HG03196 (cell line): Measurements from ENCODE around the gene PCDH17.

Source experiments
- ATAC-seq: cut with Tn5 transposase; IDR thresholded peaks from one replicate; pipeline ENCODE4 v1.9.1; 2021; ENCODE audit not compliant: unreplicated experiment

The PCDH17 gene, protein sequence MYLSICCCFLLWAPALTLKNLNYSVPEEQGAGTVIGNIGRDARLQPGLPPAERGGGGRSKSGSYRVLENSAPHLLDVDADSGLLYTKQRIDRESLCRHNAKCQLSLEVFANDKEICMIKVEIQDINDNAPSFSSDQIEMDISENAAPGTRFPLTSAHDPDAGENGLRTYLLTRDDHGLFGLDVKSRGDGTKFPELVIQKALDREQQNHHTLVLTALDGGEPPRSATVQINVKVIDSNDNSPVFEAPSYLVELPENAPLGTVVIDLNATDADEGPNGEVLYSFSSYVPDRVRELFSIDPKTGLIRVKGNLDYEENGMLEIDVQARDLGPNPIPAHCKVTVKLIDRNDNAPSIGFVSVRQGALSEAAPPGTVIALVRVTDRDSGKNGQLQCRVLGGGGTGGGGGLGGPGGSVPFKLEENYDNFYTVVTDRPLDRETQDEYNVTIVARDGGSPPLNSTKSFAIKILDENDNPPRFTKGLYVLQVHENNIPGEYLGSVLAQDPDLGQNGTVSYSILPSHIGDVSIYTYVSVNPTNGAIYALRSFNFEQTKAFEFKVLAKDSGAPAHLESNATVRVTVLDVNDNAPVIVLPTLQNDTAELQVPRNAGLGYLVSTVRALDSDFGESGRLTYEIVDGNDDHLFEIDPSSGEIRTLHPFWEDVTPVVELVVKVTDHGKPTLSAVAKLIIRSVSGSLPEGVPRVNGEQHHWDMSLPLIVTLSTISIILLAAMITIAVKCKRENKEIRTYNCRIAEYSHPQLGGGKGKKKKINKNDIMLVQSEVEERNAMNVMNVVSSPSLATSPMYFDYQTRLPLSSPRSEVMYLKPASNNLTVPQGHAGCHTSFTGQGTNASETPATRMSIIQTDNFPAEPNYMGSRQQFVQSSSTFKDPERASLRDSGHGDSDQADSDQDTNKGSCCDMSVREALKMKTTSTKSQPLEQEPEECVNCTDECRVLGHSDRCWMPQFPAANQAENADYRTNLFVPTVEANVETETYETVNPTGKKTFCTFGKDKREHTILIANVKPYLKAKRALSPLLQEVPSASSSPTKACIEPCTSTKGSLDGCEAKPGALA (N-terminal part only)

DNA sequence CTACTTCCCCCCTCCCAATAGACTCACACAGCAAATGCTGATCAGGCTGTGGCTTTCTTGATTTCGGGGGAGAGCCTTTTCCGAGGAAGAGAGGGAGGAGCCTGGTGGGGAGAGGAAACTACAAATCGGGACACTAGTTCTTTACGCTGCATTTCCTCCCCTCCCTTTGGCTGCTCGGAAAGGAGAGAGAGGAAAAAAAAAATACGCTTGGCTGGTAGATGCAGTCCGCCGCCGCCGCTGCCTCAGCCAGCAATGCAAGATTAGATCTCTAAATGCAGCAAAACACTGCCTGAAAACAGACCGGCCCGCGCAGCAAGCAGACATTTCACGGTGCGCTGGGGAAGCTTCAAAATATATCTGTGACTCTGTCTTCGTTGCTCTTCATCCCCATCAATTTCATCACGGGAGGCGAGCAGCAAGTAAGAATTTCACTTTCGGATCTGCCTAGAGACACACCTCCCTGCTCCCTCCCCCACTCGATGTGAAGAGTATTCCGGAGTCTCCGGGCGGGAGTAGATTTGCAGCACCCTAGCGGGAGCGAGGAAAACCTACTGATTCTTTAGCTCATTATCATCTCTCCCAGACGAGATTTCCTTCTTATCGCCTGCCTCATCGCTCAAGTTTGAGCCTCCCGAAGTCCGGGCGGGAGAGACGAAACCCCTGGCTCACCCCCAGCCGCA lies at the start of gene PCDH17:
TSS of gene PCDH17 (plus strand) at position 149 of the 680 bp plus-strand sequence. CDS start 803 bp downstream, outside the sequence.
- no peak for ATAC-seq

DNA sequence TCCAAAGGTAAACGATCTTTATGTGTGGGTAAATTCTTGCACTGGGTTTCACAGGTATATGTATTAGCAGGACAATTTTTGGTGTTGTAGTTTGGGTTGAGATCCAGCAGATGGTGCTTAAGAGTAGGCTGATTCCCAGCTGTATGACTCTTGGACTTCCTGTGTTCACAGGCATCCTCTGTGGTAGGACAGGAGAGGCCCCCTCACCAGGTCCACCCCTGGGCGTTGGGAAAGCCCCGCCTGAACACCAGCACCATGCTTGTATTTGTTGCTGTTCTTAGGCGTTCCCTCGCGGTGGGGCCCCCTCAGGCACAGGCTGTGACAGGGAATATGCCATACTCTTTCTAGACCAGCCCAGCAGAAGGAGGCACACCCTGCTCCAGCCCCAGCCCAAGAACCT lies 49.5 kb upstream of the PCDH17 start:
- no peak for ATAC-seq

DNA sequence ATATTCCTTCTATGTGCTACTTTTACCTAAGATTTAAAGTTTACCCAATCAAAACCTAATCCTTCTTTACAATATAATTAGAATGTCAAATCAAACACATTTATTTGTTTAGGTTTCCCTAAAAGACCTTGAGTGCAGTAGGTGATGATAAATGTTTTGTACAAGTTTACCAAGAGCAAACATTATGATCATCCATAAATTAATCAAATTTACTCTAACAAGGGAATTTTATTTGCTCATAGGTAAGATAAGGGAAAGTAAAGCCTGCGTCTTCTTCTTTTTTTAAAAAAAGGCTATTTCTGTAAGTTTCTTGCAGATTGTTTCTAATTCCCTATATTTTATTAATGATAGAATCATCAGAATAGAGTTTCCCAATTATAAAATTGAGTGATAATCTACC lies 48.0 kb upstream of the PCDH17 start:
- ATAC-seq, result no peak

DNA sequence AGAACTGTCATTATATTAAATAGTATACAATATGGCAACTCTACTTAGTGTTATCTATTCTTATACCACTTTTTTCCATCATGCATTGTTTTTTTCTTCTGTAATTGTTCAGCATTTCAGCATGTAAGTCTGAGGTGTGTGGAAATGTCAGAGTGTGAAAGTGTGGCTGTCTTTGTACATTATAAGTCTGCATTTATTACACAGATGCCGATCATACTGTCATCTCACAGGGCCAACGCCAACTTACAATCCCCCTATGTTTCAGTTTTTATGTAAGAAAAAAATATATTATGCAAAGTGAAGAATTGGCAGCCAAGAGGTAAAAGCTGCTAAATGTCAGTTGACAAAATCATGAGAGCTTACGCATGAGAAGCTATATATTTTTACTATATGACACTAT lies 42.9 kb upstream of the PCDH17 start:
- ATAC-seq, result no peak

DNA sequence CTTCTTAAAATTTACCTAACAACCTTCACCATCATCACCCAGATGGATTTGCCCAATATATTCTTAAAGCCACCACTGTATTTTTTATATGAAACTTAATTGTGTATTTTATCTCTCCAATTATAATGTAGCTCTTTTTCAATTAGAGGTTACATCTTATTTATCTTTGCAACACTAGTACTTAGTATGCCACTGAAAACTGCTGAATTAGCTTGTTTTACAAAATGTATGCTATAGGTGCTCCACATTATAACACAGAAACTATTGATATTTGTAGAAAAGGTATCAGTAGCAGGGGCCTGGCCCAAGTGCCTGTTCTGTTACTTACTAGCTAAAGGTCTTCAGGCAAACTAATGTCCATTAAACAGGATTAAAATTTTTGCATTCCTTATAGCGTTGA lies 35.8 kb upstream of the PCDH17 start:
- no peak for ATAC-seq

DNA sequence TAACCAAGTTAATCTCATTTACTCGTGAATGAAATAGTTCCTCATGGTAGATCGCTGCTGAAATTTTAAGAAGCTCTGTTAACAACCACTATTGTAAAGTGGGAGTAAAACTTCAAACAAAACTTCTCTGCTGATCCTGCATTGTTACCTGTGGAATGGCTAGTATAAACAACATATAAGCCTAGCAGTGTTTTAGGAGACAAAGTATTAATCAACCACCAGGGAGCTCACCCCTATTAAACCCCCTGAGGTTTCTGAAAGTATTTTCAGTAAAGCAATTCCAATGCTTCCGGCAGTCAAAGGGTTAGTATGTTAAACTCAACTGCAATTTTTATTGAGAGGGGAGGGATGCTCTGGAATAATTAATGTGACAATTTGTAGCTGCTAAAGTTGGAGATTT lies 30.0 kb upstream of the PCDH17 start:
- ATAC-seq, result no peak

DNA sequence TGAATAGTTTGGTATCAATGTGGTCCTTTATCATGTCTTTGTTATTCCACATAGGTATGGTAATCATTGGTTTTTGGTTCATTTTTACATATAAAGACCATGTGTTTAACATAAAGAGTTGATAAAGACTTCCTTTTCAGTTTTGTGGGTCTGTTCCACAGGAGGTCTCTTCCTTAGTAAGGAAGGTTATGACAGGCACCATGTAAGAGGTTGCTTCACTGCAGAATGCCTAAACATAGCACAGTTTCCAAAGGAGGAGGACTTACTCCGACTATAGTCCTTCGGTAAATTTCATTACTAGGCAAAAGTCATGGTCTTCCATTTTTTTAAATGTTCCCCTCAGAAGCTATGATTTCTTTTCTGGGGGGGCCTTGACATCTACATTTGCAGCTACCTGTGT lies 27.1 kb upstream of the PCDH17 start:
- ATAC-seq, result no peak

DNA sequence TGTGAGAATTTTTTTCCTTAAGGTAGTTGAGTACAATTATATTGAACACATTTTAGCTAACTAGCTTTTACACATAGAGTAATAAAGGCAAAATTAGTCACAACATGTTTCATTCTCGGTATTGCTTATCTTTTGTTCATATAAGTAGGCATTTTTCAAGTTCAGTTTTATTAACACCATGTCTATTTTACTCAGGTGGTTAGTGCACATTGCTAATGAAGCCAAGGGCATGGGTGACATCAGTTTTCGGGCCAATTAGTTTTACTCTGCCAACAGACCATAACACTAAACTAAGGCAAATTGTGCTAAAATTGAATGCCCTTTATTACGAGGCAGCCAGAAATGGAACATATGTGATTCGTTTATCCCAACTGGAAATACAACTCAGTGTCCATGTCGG lies 19.6 kb upstream of the PCDH17 start:
- ATAC-seq, result no peak

DNA sequence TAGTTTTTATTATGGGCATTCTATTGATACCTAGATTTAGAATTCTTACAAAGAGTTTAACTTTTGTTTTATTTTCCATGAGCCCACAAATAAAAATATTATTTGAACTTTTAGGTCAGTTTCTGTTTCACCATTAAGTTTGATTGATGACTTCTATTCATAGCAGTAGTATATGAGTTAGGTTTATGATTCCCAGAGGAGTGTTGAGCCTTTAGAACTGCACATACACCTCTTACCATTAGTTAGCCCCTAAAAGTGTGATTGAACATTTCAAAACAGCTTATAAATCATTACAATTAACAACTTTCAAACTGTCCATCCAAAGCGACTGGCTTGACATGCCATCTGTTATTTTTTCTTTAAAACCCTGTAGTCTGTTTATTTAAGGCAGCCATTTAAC lies 19.0 kb upstream of the PCDH17 start:
- ATAC-seq, result no peak

DNA sequence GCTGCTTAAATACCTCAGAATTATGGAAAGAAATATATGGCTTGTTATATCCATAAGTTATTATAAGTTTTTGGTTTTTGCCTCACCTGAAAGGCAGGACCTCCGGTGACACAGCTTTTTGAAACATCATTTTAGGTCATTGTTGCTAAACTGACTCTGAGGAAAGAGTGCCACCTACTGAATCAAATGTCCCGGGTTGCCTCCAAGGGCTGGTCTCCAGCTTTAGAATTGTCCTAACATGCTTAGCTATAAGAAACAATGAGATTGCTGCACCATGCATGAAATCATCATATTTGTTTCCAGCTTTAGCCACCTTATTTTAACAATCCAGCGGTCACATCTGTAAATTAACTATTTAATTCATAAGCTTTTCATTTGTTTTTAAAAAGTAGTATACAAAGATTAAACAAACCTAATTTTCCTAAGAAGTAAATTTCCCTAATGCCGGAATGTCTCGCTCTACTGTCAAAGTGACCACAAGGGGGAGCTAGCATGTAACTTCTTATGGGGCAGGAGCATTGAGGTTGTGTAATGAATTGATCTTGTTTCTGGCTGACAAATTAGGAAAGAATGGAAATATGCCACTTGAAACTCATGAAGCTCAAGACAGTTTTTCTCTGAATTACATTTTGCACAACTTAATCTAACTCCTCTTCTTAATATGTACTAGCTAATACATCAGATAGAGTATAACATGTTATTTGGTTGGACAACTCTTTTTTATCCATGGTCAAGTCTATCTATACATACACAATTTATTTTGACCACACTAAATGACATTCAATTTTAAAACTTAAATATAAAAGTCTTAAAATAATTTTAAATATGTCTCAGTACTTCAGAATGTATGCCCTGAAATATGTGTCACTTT lies 6.7 kb upstream of the PCDH17 start:
- ATAC-seq, result peak; percentile 48

DNA sequence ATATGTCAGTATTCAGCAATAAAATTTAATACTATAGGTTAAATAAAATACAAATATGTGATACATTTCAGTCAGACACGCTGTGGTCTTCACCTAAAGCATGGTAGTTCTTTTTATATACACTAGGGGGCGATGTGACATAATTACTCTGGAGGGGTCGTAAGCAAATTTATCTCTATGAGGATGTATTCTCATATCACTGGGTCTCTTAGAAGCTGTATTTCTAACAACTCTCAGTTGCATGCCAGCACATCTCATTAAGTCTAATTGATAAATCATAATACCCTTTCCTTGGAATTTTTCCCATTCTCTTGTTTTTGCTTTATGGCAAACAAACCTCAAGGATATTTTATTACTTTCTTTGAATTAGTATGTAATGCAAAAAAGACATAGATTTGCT lies 3.9 kb upstream of the PCDH17 start:
- ATAC-seq, result no peak

DNA sequence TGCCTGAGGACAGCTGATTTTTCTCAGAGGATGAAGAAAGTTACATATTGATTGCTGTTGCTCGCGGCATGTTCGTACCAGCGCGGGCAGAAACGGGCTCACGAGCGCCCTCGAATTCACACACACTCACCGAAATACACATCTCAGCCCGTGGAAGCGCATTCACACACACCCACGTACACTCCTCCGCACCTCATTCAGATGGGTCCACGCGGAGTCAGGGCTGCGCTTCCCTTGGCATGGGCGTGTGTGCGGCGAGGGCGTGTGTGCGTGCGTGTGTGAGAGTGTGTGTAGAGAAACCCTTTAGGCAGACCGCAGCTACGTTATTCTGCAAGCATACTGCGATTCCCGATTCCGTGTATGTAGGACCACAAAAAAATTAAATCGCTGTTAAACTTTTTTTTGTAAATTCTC lies 2.1 kb upstream of the PCDH17 start:
- no peak for ATAC-seq

DNA sequence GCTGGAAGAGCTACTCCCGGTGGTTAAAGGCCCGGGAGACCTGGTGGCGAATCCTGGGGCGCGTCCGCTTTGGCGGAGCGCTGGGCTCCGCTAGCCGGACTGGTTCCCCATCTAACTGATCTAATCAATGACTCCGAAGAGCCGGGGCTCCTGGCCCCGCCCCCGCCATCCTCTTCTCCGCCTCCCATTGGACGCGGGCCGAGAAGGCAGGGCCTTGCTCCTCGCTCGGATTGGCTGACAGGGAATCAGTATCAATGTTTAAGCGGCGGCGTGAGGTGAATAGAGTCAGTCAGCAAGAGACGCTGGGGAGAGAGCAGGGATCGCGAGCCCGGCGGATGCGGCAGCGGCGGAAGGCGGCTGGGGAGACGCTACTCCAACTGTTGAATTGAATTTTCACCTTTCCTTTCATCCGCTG lies 1.7 kb upstream of the PCDH17 start:
- ATAC-seq, result no peak

DNA sequence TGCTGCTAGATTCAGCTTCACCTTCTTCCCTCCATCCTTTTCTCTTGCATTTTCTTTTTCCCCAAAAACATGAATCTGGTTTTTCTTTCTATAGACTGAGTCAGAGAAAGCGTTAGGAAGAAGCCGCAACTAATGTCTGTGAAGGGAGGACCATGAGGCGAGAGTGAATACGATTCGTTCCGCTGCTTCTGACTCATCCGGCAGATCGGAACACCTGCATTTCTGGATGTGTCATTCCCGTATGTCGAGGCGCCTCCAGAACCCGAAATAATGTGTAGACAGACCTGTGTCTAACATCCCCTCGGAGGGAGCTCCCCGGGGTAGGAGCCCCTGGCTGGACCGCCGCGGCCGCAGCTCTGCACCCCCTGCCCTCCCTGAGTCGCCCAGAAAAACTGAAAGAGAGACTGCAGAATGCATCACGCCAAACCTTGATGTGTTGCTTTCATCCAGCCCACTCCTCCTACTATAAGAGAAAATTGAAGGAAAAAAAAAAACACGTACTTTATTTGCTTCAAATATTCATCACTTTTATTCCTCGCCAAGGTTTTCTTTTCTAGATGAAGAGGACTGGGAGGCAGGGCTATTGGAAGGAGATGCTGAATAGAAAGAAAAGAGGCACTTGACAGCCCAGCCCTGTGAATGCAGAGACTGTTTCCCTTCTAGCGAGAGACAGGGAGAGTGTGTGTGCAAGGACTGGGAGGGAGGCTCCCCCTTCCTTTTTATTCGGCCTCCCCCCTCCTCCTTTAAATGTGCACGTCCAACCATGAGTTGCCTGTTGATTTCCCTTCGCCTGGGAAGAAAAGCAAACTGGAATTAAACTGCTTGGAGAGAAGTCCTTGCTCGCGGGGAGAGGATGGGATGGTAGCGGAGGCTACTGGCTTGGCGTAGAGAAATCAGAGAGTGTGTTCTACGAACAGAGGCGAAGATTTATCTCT lies 616 bp upstream of the PCDH17 start:
- no peak for ATAC-seq

DNA sequence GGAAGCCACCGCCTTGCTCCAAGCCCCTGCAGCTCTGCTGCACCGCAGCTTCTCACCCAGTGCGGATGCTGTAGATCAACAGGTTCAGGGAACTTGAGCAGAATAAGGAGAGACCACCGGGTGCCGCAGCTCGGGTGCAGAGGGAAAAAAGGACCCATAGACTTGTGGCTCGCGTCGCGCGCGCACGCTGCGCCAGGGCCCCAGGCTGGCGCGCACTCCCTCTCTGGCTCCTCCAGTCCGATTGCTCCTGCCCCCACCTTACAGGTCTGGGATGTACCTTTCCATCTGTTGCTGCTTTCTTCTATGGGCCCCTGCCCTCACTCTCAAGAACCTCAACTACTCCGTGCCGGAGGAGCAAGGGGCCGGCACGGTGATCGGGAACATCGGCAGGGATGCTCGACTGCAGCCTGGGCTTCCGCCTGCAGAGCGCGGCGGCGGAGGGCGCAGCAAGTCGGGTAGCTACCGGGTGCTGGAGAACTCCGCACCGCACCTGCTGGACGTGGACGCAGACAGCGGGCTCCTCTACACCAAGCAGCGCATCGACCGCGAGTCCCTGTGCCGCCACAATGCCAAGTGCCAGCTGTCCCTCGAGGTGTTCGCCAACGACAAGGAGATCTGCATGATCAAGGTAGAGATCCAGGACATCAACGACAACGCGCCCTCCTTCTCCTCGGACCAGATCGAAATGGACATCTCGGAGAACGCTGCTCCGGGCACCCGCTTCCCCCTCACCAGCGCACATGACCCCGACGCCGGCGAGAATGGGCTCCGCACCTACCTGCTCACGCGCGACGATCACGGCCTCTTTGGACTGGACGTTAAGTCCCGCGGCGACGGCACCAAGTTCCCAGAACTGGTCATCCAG lies 964 bp downstream of the PCDH17 start:
- no peak for ATAC-seq

DNA sequence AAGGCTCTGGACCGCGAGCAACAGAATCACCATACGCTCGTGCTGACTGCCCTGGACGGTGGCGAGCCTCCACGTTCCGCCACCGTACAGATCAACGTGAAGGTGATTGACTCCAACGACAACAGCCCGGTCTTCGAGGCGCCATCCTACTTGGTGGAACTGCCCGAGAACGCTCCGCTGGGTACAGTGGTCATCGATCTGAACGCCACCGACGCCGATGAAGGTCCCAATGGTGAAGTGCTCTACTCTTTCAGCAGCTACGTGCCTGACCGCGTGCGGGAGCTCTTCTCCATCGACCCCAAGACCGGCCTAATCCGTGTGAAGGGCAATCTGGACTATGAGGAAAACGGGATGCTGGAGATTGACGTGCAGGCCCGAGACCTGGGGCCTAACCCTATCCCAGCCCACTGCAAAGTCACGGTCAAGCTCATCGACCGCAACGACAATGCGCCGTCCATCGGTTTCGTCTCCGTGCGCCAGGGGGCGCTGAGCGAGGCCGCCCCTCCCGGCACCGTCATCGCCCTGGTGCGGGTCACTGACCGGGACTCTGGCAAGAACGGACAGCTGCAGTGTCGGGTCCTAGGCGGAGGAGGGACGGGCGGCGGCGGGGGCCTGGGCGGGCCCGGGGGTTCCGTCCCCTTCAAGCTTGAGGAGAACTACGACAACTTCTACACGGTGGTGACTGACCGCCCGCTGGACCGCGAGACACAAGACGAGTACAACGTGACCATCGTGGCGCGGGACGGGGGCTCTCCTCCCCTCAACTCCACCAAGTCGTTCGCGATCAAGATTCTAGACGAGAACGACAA lies 1.8 kb downstream of the PCDH17 start:
- no peak for ATAC-seq
